ENCODE measurements around the gene S100A14. TPM values are rescaled to one million over a fixed set of nuclear protein-coding genes. Genes with fewer than 3 reads are reported as not detected.

S100A14 gene
- total RNA-seq, 1 donor from 2014 or later: 1,221 TPM

DNA sequence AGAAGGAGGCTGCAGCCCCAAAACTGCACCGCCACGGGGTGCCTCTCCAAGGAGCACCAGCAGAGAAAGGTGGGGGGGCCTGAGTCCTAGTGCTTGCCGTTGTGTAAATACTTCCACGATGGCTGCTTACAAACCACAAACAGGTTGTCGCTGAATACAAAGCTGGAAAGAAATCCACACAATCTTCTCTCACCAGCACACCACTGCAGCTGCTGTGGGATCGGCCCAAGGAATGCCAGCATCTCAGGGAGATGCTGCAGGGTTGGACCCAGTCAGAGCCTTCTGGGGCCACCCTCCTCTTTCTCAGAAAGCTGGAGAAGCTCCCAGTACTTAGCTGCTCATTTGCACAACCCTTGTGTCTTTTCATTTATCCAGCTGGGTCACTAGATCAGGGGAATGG is 3.0 kb upstream of the S100A14 start:
- DNase-seq (ENCODE audit: low read depth): no peak
- Histone ChIP-seq H3K27me3 (ENCODE audit: control insufficient read depth, insufficient read depth, low read length) (no peaks in the 10 kb centered on the region), H3K4me3 (ENCODE audit: low read depth, low read length) (no peak overlapping the region), H3K36me3 (ENCODE audit: control insufficient read depth, insufficient read depth, low read length) (peaks cover 8% of the 10 kb centered on the region)
- TF ChIP-seq, protein P1, sequence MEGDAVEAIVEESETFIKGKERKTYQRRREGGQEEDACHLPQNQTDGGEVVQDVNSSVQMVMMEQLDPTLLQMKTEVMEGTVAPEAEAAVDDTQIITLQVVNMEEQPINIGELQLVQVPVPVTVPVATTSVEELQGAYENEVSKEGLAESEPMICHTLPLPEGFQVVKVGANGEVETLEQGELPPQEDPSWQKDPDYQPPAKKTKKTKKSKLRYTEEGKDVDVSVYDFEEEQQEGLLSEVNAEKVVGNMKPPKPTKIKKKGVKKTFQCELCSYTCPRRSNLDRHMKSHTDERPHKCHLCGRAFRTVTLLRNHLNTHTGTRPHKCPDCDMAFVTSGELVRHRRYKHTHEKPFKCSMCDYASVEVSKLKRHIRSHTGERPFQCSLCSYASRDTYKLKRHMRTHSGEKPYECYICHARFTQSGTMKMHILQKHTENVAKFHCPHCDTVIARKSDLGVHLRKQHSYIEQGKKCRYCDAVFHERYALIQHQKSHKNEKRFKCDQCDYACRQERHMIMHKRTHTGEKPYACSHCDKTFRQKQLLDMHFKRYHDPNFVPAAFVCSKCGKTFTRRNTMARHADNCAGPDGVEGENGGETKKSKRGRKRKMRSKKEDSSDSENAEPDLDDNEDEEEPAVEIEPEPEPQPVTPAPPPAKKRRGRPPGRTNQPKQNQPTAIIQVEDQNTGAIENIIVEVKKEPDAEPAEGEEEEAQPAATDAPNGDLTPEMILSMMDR (IDR thresholded peaks at IDR 0.05; ENCODE audit: insufficient read depth, low read length, severe bottlenecking): no peak
- FAIRE-seq: no peak

DNA sequence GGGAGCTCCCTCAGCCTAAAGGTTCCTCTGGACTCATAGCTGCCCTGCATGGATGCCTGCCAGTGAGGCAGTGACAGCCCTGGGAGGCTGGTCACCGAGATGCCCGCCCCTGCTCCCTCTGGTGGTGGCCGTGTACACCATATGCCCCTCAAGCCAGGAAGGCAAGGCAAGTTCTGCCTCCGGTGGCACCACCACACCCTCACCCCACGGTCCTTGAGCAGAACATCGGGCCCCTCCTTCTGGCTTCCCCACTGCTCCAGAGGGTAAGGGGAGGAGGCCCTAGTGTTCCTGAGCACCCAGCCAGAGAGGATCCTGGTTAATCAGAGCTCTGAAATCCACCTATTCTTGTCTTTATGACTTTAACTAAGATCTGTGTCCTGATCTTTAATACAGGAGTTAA is 1.5 kb upstream of the S100A14 start:
- H3K4me3 ChIP-seq (ENCODE audit: low read depth, low read length): no peak overlapping the region
- no peak for DNase-seq (ENCODE audit: low read depth)
- FAIRE-seq: no peak
- peaks cover 6% of the 10 kb centered on the region for H3K36me3 ChIP-seq (ENCODE audit: control insufficient read depth, insufficient read depth, low read length)
- TF ChIP-seq, protein P1 (IDR thresholded peaks at IDR 0.05; ENCODE audit: insufficient read depth, low read length, severe bottlenecking): no peak
- H3K27me3 ChIP-seq (ENCODE audit: control insufficient read depth, insufficient read depth, low read length): no peaks in the 10 kb centered on the region

DNA sequence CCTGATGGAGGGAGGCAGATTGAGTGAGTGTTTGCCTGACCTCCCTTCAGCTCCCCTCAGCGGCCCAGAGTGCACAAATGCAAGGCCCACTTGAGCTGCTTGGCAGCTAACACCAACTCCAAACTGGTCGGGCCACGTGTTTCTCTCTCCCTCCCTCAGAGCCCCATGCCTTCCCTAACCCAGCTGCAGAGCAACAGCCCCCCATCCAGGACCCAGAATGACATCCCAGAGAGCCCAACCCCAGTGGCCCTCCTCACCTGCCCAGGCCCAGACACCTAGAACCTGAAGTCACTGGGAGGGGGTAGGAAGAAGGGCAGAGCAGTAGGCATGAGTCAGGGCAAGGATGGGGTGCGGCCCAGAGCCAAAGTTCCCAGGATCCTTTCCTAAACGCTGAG is 789 bp upstream of the S100A14 start:
- H3K27me3 ChIP-seq (ENCODE audit: control insufficient read depth, insufficient read depth, low read length): no peaks in the 10 kb centered on the region
- H3K36me3 ChIP-seq (ENCODE audit: control insufficient read depth, insufficient read depth, low read length): peaks cover 8% of the 10 kb centered on the region
- peak; percentile 70 for DNase-seq (ENCODE audit: low read depth)
- H3K4me3 ChIP-seq (ENCODE audit: low read depth, low read length): no peak overlapping the region
- TF ChIP-seq, protein P1 (IDR thresholded peaks at IDR 0.05; ENCODE audit: insufficient read depth, low read length, severe bottlenecking): no peak
- no peak for FAIRE-seq

DNA sequence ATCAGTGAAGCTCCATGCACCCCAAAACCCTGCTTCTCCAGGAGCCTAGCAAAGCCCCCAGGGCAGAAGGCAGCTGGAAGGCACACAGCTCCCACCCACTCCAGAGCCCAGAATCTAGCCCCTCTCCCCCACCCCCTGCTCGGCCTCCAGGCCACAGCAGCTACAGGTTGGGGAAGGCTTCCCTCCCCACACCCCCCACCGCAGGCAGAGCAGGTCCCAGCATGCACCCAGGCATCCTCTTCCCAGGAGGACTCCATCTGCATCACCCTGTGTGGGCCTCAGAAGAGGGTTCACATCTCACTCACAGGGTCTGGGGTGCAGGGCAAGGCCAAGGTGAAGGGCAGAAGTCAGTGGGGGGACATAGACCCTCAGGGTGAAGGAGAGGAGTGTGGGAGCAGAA is 719 bp downstream of the S100A14 start:
- Histone ChIP-seq H3K4me3 (ENCODE audit: low read depth, low read length) (peak overlapping the region; percentile 63), H3K36me3 (ENCODE audit: control insufficient read depth, insufficient read depth, low read length) (peaks cover 8% of the 10 kb centered on the region), H3K27me3 (ENCODE audit: control insufficient read depth, insufficient read depth, low read length) (no peaks in the 10 kb centered on the region)
- TF ChIP-seq, protein P1 (IDR thresholded peaks at IDR 0.05; ENCODE audit: insufficient read depth, low read length, severe bottlenecking): no peak
- FAIRE-seq: no peak
- peak; percentile 57 for DNase-seq (ENCODE audit: low read depth)

DNA sequence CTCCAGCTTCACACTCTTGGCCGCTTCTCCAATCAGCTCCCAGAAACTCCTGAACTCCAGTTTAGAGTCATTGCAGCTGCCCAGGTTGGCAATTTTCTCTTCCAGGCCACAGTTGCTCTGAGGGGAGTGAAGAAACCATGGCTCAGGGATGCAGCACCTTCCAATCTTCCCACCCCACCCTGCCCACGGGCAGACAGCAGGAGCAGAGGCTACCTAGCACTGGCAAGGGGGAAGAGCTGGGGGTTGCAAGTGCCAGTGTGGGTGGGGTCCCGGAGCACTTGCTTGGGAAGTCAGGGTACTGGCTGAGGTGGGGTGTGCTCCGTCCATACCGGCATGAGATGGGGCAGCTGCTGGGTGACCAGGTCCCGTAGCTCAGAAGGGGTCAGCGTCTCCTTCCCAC is 1.2 kb downstream of the S100A14 start:
- TF ChIP-seq, protein P1 (IDR thresholded peaks at IDR 0.05; ENCODE audit: insufficient read depth, low read length, severe bottlenecking): no peak
- peak overlapping the region; percentile 63 for H3K4me3 ChIP-seq (ENCODE audit: low read depth, low read length)
- DNase-seq (ENCODE audit: low read depth) (no peak), FAIRE-seq (no peak)
- H3K36me3 ChIP-seq (ENCODE audit: control insufficient read depth, insufficient read depth, low read length): peaks cover 11% of the 10 kb centered on the region
- no peaks in the 10 kb centered on the region for H3K27me3 ChIP-seq (ENCODE audit: control insufficient read depth, insufficient read depth, low read length)

DNA sequence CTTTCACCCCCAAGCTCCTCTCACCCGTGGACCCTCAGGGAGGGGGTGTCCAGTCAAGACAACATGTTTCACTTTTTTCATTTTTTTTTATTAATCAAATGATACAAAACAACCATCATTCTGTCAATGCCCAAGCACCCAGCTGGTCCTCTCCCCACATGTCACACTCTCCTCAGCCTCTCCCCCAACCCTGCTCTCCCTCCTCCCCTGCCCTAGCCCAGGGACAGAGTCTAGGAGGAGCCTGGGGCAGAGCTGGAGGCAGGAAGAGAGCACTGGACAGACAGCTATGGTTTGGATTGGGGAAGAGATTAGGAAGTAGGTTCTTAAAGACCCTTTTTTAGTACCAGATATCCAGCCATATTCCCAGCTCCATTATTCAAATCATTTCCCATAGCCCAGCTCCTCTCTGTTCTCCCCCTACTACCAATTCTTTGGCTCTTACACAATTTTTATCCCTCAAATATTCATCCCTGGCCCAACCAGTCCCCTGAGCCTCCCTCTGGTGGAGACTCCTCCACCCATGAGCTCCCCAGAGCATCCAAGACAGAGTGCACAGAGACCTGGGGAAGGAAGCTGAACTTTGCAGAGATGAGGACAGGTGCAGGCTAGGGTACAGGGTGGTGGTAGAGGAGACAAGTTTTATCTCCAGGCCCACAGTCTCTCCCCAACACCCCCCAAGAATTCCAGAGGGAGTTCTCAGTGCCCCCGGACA is 1.8 kb downstream of the S100A14 start:
- FAIRE-seq: no peak
- Histone ChIP-seq H3K36me3 (ENCODE audit: control insufficient read depth, insufficient read depth, low read length) (peaks cover 14% of the 10 kb centered on the region), H3K27me3 (ENCODE audit: control insufficient read depth, insufficient read depth, low read length) (no peaks in the 10 kb centered on the region), H3K4me3 (ENCODE audit: low read depth, low read length) (peak overlapping the region; percentile 63)
- TF ChIP-seq, protein P1 (IDR thresholded peaks at IDR 0.05; ENCODE audit: insufficient read depth, low read length, severe bottlenecking): peak; percentile 13
- DNase-seq (ENCODE audit: low read depth): peak; percentile 14
